HG02610 (cell line): ENCODE results near the gene TIMELESS.
"Not testable (repeated sequence)": the region's sequence is repeated elsewhere in the genome, so short reads cannot be mapped to it uniquely, and the experiment has no call there.

ENCODE experiments used
- ATAC-seq: cut with Tn5 transposase; IDR thresholded peaks from one replicate; pipeline ENCODE4 v1.9.1; 2021; ENCODE audit warnings: mild to moderate bottlenecking, moderate library complexity; ENCODE audit not compliant: unreplicated experiment

Gene TIMELESS, protein sequence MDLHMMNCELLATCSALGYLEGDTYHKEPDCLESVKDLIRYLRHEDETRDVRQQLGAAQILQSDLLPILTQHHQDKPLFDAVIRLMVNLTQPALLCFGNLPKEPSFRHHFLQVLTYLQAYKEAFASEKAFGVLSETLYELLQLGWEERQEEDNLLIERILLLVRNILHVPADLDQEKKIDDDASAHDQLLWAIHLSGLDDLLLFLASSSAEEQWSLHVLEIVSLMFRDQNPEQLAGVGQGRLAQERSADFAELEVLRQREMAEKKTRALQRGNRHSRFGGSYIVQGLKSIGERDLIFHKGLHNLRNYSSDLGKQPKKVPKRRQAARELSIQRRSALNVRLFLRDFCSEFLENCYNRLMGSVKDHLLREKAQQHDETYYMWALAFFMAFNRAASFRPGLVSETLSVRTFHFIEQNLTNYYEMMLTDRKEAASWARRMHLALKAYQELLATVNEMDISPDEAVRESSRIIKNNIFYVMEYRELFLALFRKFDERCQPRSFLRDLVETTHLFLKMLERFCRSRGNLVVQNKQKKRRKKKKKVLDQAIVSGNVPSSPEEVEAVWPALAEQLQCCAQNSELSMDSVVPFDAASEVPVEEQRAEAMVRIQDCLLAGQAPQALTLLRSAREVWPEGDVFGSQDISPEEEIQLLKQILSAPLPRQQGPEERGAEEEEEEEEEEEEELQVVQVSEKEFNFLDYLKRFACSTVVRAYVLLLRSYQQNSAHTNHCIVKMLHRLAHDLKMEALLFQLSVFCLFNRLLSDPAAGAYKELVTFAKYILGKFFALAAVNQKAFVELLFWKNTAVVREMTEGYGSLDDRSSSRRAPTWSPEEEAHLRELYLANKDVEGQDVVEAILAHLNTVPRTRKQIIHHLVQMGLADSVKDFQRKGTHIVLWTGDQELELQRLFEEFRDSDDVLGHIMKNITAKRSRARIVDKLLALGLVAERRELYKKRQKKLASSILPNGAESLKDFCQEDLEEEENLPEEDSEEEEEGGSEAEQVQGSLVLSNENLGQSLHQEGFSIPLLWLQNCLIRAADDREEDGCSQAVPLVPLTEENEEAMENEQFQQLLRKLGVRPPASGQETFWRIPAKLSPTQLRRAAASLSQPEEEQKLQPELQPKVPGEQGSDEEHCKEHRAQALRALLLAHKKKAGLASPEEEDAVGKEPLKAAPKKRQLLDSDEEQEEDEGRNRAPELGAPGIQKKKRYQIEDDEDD

DNA sequence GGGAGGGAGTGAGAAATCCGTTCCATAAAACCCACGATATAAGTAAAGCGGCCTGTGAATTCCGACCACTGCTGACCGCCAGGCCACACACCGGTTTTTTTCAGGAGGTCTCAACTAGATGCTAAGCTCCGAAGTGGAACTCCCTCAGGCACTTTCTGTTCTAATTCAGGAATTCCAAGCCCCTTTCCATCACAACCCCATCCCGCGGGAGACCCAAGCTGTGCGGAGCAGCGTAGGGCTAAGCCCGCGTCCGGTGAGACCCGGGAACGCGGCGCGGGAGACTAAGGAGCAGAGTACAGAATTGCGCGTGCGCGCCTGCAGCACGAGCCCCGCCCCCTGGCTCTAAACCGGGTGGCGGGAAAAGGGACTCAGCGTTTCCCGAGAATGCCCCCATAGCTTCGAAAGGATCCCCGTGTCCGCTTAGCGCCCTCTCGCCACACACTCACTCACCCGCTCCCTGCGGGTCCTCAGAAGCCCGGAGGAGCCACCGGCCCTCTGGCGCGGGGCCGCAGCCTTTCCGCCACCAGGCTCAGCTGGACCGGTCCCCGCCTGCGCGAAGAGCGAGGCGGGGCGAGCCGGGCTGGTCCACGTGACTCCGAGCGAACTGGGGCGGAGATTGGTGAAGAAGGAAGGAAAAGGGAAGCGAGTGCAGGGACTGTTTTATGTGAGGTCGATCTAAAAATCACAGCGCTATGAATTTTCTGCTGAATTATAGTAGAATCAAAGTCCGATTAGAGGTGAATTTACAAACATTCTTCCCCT, at the start of gene TIMELESS:
Gene TIMELESS (minus strand): TSS at position 567 of the 762 bp plus-strand sequence. CDS start 15,256 bp downstream, outside the sequence.
- peak; percentile 97 for ATAC-seq

DNA sequence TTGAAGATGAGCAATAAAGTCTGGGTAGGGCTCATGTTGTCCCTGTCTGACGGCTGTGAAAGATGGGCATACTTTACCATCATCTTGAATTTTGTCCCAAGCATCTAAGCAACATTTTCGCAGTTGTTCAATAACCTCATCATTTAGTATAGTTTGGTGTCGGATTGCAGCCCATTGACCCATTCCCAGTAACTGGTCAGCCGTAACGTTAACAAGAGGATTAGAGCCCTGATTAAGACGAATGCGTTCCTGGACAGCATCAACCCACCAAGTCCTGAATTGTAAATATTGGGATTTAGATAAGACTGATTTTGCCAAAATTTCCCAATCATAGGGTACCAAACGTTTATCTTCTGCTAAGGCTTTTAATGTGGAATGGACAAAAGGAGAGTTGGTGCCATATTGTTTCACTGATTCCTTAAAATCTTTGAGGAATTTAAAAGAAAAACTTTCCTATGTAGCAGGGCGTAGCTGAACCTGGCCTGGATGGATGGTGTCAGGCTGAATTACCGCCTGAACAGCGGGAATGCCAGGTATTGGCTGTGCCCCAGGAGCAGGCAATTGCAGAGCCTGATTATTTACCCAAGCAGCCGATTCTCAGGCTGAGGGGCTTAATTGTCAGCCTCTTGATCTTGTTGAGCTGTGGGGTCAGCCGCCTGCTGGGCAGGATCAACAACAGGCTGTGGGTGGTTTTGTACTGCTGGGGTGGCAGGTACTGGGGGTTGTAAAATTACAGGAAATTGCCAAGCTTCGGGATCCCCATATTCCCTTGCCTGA, 49.1 kb upstream of the TIMELESS start:
- ATAC-seq: not testable (repeated sequence)

DNA sequence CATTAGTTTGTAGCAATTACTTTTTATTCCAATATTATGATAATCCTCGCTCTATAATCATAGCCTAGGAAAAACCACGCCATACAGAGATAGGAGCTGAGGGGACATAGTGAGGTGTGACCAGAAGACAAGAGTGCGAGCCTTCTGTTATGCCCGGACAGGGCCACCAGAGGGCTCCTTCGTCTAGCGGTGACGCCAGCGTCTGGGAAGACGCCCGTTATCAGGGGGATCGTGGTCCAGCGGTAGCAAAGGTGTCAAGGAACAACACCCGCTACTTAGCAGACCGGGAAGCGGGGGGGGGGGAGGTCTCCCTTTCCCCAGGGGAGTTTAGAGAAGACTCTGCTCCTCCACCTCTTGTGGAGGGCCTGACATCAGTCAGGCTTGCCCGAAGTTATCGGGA, 47.5 kb upstream of the TIMELESS start:
- not testable (repeated sequence) for ATAC-seq

DNA sequence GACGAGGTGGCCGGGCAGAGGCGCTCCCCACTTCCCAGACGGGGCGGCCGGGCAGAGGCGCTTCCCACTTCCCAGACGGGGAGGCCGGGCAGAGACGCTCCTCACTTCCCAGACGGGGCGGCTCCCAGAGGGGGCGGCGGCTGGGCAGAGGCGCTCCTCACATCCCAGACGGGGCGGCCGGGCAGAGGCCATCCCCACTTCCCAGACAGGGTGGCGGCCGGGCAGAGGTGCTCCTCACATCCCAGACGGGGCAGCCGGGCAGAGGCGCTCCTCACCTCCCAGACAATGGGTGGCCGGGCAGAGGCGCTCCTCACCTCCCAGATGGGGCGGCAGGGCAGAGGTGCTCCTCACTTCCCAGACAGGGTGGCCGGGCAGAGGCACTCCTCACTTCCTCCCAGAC, 45.3 kb upstream of the TIMELESS start:
- ATAC-seq: not testable (repeated sequence)

DNA sequence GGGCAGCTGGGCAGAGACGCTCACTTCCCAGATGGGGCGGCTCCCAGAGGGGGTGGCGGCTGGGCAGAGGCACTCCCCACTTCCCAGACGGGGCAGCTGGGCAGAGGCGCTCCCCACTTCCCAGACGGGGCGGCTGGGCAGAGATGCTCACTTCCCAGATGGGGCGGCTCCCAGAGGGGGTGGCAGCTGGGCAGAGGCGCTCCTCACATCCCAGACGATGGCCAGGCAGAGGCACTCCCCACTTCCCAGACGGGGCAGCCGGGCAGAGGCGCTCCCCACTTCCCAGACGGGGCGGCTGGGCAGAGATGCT, 44.8 kb upstream of the TIMELESS start:
- ATAC-seq: not testable (repeated sequence)

DNA sequence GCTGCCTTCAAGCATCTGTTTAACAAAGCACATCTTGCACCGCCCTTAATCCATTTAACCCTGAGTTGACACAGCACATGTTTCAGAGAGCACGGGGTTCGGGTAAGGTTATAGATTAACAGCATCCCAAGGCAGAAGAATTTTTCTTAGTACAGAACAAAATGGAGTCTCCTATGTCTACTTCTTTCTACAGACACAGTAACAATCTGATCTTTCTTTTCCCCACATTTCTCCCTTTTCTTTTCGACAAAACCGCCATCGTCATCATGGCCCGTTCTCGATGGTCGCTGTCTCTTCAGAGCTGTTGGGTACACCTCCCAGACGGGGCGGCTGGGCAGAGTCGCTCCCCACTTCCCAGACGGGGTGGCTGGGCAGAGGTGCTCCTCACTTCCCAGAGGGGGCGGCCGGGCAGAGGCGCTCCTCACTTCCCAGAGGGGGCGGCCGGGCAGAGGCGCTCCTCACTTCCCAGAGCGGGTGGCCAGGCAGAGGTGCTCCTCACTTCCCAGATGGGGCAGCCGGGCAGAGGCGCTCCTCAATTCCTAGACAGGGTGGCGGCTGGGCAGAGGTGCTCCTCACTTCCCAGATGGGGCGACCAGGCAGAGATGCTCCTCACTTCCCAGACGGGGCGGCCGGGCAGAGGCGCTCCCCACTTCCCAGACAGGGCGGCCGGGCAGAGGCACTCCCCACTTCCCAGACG, 44.3 kb upstream of the TIMELESS start:
- not testable (repeated sequence) for ATAC-seq

DNA sequence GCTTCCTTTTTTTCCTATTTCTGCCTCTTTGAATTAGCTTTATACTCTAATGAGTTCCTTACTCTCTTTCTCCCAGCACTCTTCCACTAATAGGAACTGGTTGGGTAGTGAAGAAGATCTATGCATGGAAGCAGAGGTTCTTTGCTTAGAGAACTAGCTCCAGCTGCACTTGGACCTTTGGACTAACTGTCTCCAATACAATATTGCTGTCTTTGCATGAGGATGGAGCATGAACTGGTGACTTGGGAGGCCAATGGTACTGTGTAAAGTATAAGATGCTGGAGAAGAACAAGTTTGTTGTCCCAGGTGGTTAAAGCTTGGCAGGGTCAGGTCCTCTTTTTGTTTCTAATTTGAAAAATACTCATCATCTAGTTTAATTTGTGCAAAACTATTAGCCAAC, 41.1 kb upstream of the TIMELESS start:
- ATAC-seq: no peak

DNA sequence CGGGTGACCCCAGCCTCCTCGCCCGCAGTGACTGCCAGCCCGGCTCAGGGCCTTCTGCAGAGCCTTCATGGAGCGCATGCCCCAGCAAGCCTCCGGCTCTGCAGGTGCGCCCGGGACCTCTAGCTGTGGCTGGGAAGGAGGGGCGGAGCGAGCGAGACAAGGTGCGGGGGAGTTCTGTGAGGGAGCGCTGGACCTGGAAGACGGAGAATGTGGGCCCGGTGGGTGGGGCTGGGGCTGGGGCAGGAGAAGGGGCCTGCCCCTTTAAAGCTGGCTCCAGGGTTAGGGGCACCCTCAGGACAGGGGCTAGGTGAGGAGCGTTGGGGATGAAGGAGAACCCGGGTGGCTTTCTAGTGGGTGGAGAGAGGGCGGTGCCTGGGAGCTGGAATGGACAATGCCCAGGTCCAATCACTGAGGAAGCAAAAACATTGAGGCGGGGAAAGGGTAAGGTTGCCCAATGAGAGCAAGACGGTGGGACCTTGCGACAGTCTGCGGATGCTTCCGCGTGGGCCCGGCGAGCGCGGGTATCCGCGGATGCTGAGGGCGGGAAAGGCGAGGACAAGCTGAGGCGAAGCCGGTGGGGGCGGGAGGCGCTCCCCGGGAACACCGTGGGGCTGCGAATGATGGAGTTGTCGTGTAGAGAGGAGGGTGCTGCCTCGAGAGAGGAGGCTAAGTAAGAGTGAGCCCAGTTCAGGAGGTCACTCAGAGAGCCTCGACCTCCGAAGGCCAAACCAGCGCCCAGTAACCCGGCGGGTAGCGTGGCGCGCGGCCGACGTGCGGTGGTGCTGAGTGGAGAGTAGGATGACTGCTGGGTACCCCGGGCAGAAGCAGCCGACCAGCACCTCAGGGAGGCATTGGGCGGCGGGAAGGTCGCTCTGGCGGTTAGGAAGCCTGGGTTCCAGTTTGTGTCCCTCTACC, 39.1 kb upstream of the TIMELESS start, which contains the start of gene GLS2:
Gene GLS2 (minus strand): TSS at position 121 of the 915 bp plus-strand sequence. CDS start 43 bp downstream, at position 78.
- ATAC-seq: peak; percentile 94

DNA sequence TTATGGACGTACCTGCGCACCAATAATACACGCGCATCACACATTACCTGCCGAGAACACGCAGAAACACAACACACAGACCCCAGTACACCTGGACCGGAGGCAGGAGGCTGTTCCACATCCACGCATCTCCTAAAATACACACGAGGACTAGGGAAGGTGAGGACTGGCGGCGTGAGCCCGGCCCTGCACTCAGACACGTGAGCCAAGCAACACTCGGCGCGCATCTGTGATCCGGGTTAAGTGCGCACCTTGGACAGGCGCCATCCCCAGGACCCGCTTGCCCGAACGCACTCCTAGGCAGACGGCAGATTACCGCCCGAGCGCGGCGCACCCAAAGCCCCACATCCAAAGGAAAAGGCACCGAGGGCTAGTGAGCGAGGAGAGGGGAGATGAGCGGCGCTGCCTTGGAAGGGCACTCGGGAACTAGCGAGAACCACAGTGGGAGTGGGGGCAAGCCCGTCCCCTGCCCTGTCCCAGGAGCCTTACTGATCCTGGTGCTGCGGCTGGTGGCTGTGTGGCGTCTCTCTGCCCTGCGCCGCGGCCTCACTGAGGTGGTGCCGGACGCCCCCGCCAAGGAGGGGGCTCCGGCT, 38.3 kb upstream of the TIMELESS start:
- ATAC-seq: peak; percentile 13

DNA sequence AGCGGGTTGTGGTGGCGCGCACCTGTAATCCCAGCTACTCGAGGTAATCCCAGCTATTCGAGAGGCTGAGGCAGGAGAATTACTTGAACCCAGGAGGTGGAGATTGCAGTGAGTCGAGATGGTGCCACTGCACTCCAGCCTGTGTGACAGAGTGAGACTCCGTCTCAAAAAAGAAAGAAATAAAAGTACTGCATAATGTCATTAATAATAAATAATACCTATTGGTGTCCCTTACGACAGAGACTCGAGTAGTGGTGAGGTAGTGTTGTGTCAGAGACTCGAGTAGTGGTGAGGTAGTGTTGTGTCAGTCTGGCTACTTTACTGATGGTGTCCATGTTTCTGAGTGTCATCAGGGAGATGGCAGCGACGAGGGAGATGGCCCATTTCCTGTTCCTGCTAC, 37.5 kb upstream of the TIMELESS start:
- ATAC-seq: no peak

DNA sequence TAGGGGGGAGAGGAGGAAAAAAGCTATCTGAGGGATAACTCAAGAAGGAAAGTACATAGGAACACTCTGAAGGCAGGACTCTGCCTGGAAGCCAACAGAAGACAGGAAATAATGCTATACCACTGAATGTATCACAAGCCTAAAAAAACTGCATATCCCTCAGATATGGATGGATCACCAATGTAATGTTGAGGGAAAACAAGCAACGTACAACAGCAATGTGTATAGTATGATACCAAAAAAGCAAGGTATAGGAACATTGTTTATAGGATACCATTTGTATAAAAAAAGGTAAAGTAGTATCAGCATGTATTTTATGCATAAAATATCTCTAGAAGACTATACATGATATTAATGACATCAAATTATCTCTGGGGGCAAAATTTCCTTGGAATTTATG, 35.3 kb upstream of the TIMELESS start:
- no peak for ATAC-seq

DNA sequence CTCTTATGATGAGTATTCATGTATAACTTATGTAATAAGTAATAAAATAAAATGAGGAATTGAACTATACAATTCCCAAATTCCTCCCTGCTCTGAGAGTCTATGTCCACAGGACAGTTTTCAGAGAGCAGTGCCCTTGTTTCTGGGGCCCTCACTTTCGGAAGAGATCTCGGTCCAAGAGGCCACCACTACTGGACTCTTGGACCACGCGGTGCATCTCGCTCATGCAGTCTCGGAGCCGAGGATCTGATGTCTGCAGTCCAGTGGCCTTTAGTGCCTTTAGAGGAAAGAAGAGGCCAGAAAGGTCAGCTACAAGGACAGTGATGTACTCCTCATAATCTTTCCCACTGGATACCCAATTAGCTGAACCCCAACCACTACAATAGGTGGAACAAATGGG, 30.4 kb upstream of the TIMELESS start:
- ATAC-seq: no peak

DNA sequence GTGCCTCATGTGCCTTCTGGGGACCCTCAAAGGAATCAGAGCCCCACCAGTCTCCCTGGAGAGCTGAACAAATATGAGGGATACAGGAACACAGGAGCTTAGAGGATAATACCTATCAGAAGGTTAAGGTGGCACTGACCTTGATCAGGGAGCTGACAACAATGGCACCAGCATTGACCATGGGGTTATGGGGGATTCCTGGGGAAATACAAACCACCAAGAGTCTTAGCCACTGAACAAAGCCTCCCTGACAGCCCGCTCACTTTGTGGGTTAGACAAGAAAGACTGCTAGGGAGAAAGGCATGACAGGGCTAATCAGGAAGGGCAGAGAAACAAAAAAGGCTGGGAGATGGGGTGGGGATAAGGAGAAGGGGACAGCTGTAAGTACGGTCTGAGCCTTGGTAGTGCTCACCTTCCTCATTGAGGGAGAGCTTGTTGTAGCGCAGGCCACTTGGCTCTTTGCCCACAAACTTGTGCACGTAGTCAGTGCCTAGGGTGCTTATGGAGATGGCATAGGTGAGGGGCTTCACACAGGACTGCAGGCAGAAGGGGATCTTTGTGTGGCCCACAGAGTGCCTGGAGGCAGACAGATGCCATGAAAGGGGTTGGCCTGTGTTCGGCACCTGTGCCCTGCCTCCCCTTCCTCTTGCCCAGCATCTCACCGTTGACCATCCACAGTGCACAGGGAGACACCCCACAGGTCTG, 28.4 kb upstream of the TIMELESS start:
- no peak for ATAC-seq

DNA sequence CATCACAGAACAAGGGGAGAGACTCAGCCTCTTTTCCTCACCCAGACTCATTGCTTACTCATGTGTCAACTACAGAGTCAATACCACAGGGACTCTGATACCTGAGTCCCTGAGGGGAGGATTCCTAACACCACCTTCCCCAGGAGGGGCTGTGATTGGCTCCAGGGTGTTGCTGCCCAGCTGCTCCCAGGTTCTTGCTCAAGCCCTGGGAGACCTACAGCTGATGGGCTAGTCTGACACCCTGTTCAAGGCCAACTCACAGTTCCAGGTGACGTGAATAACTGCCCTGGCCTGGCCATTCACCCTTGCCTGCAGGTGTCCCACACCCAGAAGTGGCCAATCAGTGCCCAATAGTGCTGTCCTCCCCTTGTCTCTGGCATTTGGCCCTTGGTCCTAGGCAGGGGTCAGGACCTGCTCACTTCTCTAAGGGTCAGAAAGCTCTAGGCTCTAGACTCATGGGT, 27.8 kb upstream of the TIMELESS start:
- no peak for ATAC-seq

DNA sequence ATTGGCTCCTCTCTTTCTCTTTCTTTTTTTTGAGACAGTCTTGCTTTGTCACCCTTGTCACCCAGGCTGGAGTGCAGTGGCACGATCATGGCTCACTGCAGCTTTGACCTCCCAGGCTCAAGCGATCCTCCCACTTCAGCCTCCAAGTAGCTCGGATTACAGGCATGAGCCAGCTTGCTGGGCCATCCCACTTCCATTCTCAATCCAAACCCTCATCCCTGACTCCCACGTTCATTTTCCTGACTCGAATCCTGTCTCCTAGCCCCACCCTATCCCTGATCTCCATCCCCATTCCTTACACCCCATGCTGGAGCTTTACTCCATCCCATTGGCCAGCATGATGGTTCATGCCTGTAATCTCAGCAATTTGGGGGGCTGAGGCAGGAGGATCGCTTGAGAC, 26.9 kb upstream of the TIMELESS start:
- no peak for ATAC-seq

DNA sequence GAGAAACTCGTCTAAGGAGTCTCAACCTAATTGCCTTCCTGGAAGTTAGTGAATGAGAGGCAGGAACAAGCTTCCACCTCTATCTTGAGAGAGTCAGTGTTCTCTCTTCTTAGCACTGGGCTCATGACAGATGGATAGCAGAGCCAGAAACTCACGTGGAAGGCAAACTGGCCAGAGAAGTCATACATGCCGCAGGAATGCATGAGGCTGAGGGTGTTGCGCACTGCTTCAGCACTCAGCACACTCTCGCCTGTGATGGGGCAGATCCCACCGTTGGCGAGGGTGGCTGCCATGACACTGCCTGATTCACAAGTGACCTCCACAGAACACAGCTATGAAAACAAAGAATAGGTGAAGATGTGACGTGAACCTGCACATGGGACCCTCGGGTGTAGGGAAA, 25.2 kb upstream of the TIMELESS start:
- ATAC-seq: no peak
